Endothelial cell of umbilical vein (primary cell): ENCODE data around the gene PTPRD. TPM values are rescaled to one million over a fixed set of nuclear protein-coding genes. Genes with fewer than 3 reads are reported as not detected.

ENCODE experiments used
- BruUV-seq: library from RNA; stranded (reverse); fragments of 400-500 nt; replicated peaks from 2 replicates; lab custom pipeline; 2021; lab: Mats Ljungman, UMichigan
- CTCF ChIA-PET: fragments of 300-600, 350-600 bp; sonication (Branson Sonifier 250); formaldehyde crosslinking; loops from one replicate; lab custom pipeline; 2021; ENCODE audit warnings: antibody characterized with exemption, inconsistent platforms; lab: Charles Lee
- POLR2A ChIA-PET: fragments of 300-600, 350-600 bp; sonication (Branson Sonifier 250); formaldehyde crosslinking; loops from one replicate; lab custom pipeline; 2021; ENCODE audit warnings: antibody characterized with exemption, inconsistent platforms; lab: Charles Lee
- DNase-seq: peaks from one replicate; pipeline ENCODE4 v3.0.0-alpha.2; 2011; ENCODE audit warnings: low read depth, low spot score
- FAIRE-seq: peaks from 2 replicates; lab custom pipeline; 2011; peaks lifted over from hg19 to GRCh38; lab: Jason Lieb, UNC
- H2AFZ ChIP-seq: 2 replicates; pipeline ENCODE4 v1.6.0; 2012; ENCODE audit warnings: low read depth, low read length, control low read depth, inconsistent platforms
- H3K27ac ChIP-seq: 2 replicates; pipeline ENCODE4 v1.5.1; 2011; ENCODE audit warnings: low read depth, mild to moderate bottlenecking, control low read depth, low read length, moderate library complexity; ENCODE audit not compliant: insufficient read depth
- H3K27me3 ChIP-seq, 2 experiments: 2 replicates each; pipeline versions ENCODE4 v1.6.0 to v1.6.1; 2011; ENCODE audit warnings: low read length in 2 of 2, mixed read lengths in 1 of 2; ENCODE audit not compliant: control insufficient read depth in 2 of 2, insufficient read depth in 2 of 2
- H3K36me3 ChIP-seq, 2 experiments: 2 replicates in 1 of 2; 3 replicates in 1 of 2; pipeline ENCODE4 v1.5.1; 2011; ENCODE audit warnings: low read length in 2 of 2, mild to moderate bottlenecking in 1 of 2, moderate library complexity in 1 of 2; ENCODE audit not compliant: control insufficient read depth in 2 of 2, insufficient read depth in 2 of 2; ENCODE audit errors: extremely low read depth in 1 of 2
- H3K4me1 ChIP-seq: 3 replicates; pipeline ENCODE4 v1.5.1; 2011; ENCODE audit warnings: mild to moderate bottlenecking, low read length; ENCODE audit not compliant: control insufficient read depth, insufficient read depth; ENCODE audit errors: extremely low read depth
- H3K4me2 ChIP-seq: 2 replicates; pipeline ENCODE4 v1.6.1; 2011; ENCODE audit warnings: low read length, control low read depth, mixed read lengths; ENCODE audit not compliant: insufficient read depth
- H3K4me3 ChIP-seq, 3 experiments: fragments of 200-600 bp in 1 of 3; sonication (generic), shearing (Covaris generic) in 1 of 3; replicated peaks in 1 of 3; 2 replicates each; pipeline ENCODE4 v1.5.1; 2011 to 2016; ENCODE audit warnings: control low read depth in 3 of 3, low read length in 3 of 3, mild to moderate bottlenecking in 2 of 3, inconsistent platforms in 1 of 3, low read depth in 1 of 3, moderate library complexity in 1 of 3; ENCODE audit not compliant: insufficient read depth in 1 of 3
- H3K79me2 ChIP-seq: 2 replicates; pipeline ENCODE4 v1.6.0; 2012; ENCODE audit warnings: low read length, inconsistent platforms; ENCODE audit not compliant: control insufficient read depth, insufficient read depth
- H3K9ac ChIP-seq: replicated peaks from 2 replicates; pipeline ENCODE3; 2011; ENCODE audit warnings: low read length, control low read depth; ENCODE audit not compliant: insufficient read depth; ENCODE audit errors: extremely low read depth
- H3K9me1 ChIP-seq: replicated peaks from 3 replicates; pipeline ENCODE4 v1.6.0; 2011; ENCODE audit warnings: mild to moderate bottlenecking, low read length; ENCODE audit not compliant: control insufficient read depth, insufficient read depth; ENCODE audit errors: extremely low read depth
- H3K9me3 ChIP-seq: replicated peaks from 2 replicates; pipeline ENCODE4 v1.5.1; 2012; ENCODE audit warnings: low read length, inconsistent platforms; ENCODE audit not compliant: control insufficient read depth, insufficient read depth
- H4K20me1 ChIP-seq: replicated peaks from 2 replicates; pipeline ENCODE3; 2011; ENCODE audit warnings: mild to moderate bottlenecking, low read length; ENCODE audit not compliant: control insufficient read depth, insufficient read depth; ENCODE audit errors: extremely low read depth
- EZH2 ChIP-seq: IDR thresholded peaks from 2 replicates; pipeline ENCODE4 v1.6.1; 2012; ENCODE audit warnings: borderline replicate concordance, low read depth, mild to moderate bottlenecking, moderate library complexity, low read length, inconsistent platforms; ENCODE audit not compliant: severe bottlenecking
- FOS ChIP-seq: IDR thresholded peaks from 2 replicates; pipeline ENCODE4 v1.6.1; 2011; ENCODE audit warnings: mild to moderate bottlenecking, low read length, moderate library complexity, borderline replicate concordance; ENCODE audit not compliant: insufficient read depth
- GATA2 ChIP-seq: IDR thresholded peaks from 2 replicates; pipeline ENCODE4 v1.7.0; 2011; ENCODE audit warnings: low read depth, mild to moderate bottlenecking, moderate library complexity, mixed read lengths, low read length; ENCODE audit not compliant: insufficient read length, insufficient read depth
- JUN ChIP-seq: IDR thresholded peaks from 2 replicates; pipeline ENCODE4 v1.6.1; 2011; ENCODE audit warnings: borderline replicate concordance, low read depth; ENCODE audit not compliant: insufficient read length, insufficient read depth
- MYC ChIP-seq: IDR thresholded peaks from one replicate; pipeline ENCODE4 v1.6.1; 2011; ENCODE audit warnings: mild to moderate bottlenecking, low read depth, low read length
- POLR2A ChIP-seq: IDR thresholded peaks from 2 replicates; pipeline ENCODE4 v1.6.1; 2012; ENCODE audit warnings: low read depth, mild to moderate bottlenecking, control low read depth, low read length
- POLR2AphosphoS5 ChIP-seq: IDR thresholded peaks from 2 replicates; pipeline ENCODE4 v1.6.1; 2012; ENCODE audit warnings: low read depth, mild to moderate bottlenecking, control low read depth, low read length, moderate library complexity; ENCODE audit not compliant: insufficient read depth
- dilution Hi-C: fragments of 300-500 bp; cut with MboI; formaldehyde crosslinking; loops from one replicate; pipeline ENCODE4 v1.15.0; 2019; ENCODE audit warnings: low sequenced_read_pairs; ENCODE audit not compliant: extremely low pct_ligation_motif_present
- intact Hi-C: fragments of 100-400 bp; cut with micrococcal nuclease; formaldehyde crosslinking; loops from one replicate; pipeline ENCODE4 v1.10.0; 2022
- polyA plus RNA-seq, 4 experiments: library from polyadenylated mRNA; depleted of rRNA in 3 of 4; stranded (reverse) in 3 of 4; unstranded in 1 of 4; fragments of >200 nt; gene quantifications; 2 replicates each; pipeline versions ENCODE4 v1.2.1 to v1.2.3, GENCODE V29; 2011 to 2012; ENCODE audit warnings: missing spikeins in 1 of 4
- total RNA-seq: library from RNA; stranded (reverse); gene quantifications from 2 replicates; pipeline ENCODE4 v1.2.3, GENCODE V29; 2021
- TF ChIP-seq, protein P1 (sequence below), 2 donors: IDR thresholded peaks; 1 replicate in 1 of 2; 2 replicates in 1 of 2; pipeline ENCODE4 v1.5.1; 2011; ENCODE audit warnings: low read length in 2 of 2, mild to moderate bottlenecking in 2 of 2, moderate library complexity in 2 of 2, control low read depth in 1 of 2, inconsistent platforms in 1 of 2, low read depth in 1 of 2; ENCODE audit not compliant: insufficient read depth in 1 of 2; ENCODE audit errors: extremely low read depth in 1 of 2
- TF ChIP-seq, protein P2 (sequence below): IDR thresholded peaks from 2 replicates; pipeline ENCODE4 v1.6.1; 2011; ENCODE audit not compliant: insufficient read depth, insufficient read length

Gene PTPRD
- total and polyA plus RNA-seq, 2 donors (not counting 3 experiments of a cell fraction or from before 2014, with no cell fraction given) = 5.5 to 5.7 TPM

DNA sequence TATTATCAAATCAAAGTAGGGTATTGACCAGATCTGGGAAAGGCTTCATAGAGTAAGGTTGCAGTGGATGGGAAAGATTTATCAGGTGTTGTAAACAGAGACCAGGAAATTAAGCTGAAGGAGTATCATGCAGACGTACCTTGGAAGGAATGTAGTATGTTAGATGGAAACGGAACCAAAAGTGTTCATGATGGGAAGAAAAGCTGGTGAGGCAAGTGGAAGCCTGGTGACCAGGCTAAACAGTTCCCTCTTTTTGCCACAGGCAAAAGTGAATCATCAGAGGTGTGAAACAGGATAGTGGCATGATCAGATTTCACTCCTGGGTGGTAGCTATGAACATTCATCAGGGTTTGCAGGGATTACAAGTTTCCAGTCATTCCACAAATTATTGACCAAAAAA, 2033.1 kb downstream of the PTPRD start:
- Histone ChIP-seq H3K4me2 (no peak overlapping the region), H3K27ac (no peak overlapping the region), H3K27me3 (no peaks in the 10 kb centered on the region), H3K9me1 (no peaks in the 10 kb centered on the region), H3K4me1 (no peaks in the 10 kb centered on the region), H3K36me3 (no peaks in the 10 kb centered on the region), H3K4me3 (no peak overlapping the region), H3K9me3 (no peaks in the 10 kb centered on the region), H3K9ac (no peak overlapping the region), H4K20me1 (no peaks in the 10 kb centered on the region), H3K79me2 (no peaks in the 10 kb centered on the region), H2AFZ (no peak overlapping the region)
- POLR2A ChIA-PET = no interaction called here
- intact Hi-C loops = no loop called here
- CTCF ChIA-PET = no interaction called here
- dilution Hi-C loops = no loop called here
- TF ChIP-seq GATA2 = no peak
- no peak for TF ChIP-seq MYC
- TF ChIP-seq EZH2 = no peak
- no peak for TF ChIP-seq POLR2AphosphoS5
- TF ChIP-seq, protein P1, sequence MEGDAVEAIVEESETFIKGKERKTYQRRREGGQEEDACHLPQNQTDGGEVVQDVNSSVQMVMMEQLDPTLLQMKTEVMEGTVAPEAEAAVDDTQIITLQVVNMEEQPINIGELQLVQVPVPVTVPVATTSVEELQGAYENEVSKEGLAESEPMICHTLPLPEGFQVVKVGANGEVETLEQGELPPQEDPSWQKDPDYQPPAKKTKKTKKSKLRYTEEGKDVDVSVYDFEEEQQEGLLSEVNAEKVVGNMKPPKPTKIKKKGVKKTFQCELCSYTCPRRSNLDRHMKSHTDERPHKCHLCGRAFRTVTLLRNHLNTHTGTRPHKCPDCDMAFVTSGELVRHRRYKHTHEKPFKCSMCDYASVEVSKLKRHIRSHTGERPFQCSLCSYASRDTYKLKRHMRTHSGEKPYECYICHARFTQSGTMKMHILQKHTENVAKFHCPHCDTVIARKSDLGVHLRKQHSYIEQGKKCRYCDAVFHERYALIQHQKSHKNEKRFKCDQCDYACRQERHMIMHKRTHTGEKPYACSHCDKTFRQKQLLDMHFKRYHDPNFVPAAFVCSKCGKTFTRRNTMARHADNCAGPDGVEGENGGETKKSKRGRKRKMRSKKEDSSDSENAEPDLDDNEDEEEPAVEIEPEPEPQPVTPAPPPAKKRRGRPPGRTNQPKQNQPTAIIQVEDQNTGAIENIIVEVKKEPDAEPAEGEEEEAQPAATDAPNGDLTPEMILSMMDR (IDR thresholded peaks at IDR 0.05; ENCODE audit: extremely low read depth in 1 of 2, insufficient read depth in 1 of 2, low read depth in 1 of 2, low read length in 2 of 2) = no peak
- TF ChIP-seq FOS = no peak
- TF ChIP-seq, protein P2, sequence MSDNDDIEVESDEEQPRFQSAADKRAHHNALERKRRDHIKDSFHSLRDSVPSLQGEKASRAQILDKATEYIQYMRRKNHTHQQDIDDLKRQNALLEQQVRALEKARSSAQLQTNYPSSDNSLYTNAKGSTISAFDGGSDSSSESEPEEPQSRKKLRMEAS = no peak
- TF ChIP-seq JUN = no peak
- no peak for TF ChIP-seq POLR2A
- no TSS peak for BruUV-seq
- FAIRE-seq = no peak
- DNase-seq = no peak
